GM12891 (cell line): Measurements from ENCODE around the gene TATDN2.
A peak's percentile ranks its signal among the peaks of the same experiment; 100 is the strongest.

ENCODE experiments used
- DNase-seq: peaks from one replicate; pipeline ENCODE4 v3.0.0; 2011; ENCODE audit warnings: low spot score; ENCODE audit not compliant: insufficient read length
- FAIRE-seq: peaks from 2 replicates; lab custom pipeline; 2011; peaks lifted over from hg19 to GRCh38; lab: Jason Lieb, UNC
- PAX5 ChIP-seq: IDR thresholded peaks from 2 replicates; pipeline ENCODE4 v1.6.1; 2011; ENCODE audit warnings: low read length, moderate library complexity, mild to moderate bottlenecking; ENCODE audit not compliant: insufficient read depth, severe bottlenecking
- POLR2A ChIP-seq: IDR thresholded peaks from 2 replicates; pipeline ENCODE4 v1.6.1; 2011; ENCODE audit warnings: low read depth, low read length, control low read depth
- POLR2AphosphoS5 ChIP-seq: IDR thresholded peaks from 2 replicates; pipeline ENCODE4 v1.6.1; 2011; ENCODE audit warnings: low read depth, low read length, control low read depth
- POU2F2 ChIP-seq: IDR thresholded peaks from 2 replicates; pipeline ENCODE4 v1.6.1; 2011; ENCODE audit warnings: low read depth, mild to moderate bottlenecking, control low read depth, low read length, moderate library complexity
- SPI1 ChIP-seq: IDR thresholded peaks from 2 replicates; pipeline ENCODE4 v1.6.1; 2011; ENCODE audit warnings: low read depth, low read length, control low read depth
- TAF1 ChIP-seq: IDR thresholded peaks from 2 replicates; pipeline ENCODE4 v1.6.1; 2011; ENCODE audit warnings: low read depth, low read length, control low read depth

The TATDN2 gene

DNA sequence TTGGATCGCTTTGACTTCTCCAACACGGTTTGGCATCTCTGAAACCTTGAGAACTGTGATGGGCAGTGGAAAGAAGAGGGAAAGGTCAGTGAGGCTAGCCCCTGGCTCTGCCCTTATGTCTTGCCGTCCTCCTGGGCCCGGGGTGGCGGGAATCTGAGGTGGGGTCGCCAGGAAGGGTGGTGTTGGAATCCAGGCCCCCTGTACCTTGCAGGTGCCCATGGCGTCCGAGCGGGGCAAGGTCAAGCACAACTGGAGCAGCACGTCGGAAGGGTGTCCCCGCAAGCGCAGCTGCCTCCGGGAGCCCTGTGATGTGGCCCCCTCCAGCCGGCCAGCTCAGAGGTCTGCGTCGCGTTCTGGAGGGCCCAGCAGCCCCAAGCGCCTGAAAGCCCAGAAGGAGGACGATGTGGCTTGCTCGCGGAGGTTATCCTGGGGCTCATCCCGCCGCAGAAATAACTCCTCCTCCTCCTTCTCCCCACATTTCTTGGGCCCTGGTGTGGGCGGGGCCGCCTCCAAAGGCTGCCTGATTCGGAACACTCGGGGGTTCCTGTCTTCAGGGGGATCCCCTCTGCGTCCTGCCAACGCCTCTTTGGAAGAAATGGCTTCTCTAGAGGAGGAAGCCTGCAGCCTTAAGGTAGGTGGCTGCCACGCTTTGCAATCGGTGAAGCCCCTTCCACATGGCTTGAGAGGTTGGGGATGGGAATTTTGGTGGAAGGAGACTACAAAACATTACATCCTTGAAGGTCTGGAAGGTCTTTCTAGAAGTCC, 907 bp downstream of the TATDN2 start:
- TF ChIP-seq PAX5 = no peak
- no peak for TF ChIP-seq POU2F2
- TF ChIP-seq TAF1 = no peak
- TF ChIP-seq SPI1 = 0 out of 2 replicates have a peak, but pooled peaks have one; percentile 5
- TF ChIP-seq POLR2AphosphoS5 = peak; percentile 38; the same call in 1 of the 2 replicates
- TF ChIP-seq POLR2A = no peak
- DNase-seq = peak; percentile 36
- FAIRE-seq = no peak

DNA sequence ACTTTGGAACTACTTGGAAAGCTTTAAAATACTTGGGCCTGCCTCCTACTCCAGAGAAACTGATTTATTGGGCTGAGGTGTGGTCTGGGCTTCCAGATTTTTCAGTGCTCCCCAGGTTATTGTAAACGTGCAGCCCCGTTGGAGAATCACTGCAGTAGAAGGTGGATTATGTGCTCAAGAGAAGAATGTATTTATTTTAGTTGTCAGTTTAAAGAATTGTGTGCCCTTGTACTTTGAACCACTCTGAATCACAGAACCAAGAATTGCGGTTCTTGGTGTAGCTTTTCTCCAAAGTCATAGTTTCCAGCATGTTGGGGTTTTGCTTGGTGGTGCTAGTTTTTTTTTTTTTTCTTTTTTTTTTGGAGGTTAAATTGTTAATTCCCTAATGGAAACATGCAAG, 1.6 kb downstream of the TATDN2 start:
- no peak for DNase-seq
- FAIRE-seq = no peak
- no peak for TF ChIP-seq PAX5
- no peak for TF ChIP-seq POLR2A
- no peak for TF ChIP-seq SPI1
- TF ChIP-seq TAF1 = no peak
- TF ChIP-seq POLR2AphosphoS5 = no peak
- no peak for TF ChIP-seq POU2F2

DNA sequence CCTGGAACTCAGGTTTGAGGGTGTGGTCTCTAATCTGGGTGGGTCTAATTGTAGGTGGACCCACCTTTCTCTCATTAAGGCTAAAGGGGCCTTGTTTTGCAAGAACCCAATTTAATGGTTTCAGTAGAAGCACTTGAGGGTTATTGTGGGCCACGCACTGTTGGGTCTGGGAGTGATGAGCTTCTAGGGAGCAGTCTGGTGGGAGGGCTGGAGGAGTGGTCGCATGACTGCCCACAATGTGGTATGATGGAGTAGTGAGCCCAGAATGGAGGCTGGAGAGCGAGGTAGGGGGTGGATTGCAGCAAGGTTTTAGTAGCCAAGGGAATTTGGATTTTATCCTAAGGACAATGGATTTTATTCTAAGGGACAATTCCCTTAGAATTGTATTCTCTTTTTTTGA, 2.7 kb downstream of the TATDN2 start:
- no peak for FAIRE-seq
- TF ChIP-seq TAF1 (no peak), SPI1 (no peak), PAX5 (no peak)
- DNase-seq = no peak

DNA sequence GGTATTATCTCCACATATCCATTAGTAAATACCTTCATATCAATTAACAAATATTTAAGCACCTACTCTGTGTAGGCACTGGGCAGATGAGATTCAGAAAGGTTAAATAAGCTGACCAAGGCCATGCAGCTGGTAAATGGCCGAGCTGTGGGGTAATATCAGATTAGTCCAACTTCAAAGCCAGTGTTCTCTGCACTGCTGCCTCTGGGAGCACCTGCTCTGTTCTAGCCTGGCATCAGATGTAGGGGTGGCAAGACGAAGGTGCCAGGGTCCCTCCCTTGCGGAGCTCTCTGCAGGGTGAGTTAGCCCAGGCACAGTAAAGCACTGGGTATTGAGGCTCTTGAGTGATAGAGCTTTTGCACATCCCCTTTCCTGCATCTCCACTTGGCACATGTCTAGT, 5.5 kb downstream of the TATDN2 start:
- no peak for TF ChIP-seq POLR2AphosphoS5
- no peak for TF ChIP-seq SPI1
- no peak for TF ChIP-seq TAF1
- TF ChIP-seq PAX5 = no peak
- TF ChIP-seq POLR2A = no peak
- no peak for TF ChIP-seq POU2F2
- DNase-seq = no peak
- no peak for FAIRE-seq

- DNase-seq = no peak
- no peak for FAIRE-seq
- no peak for TF ChIP-seq SPI1
- TF ChIP-seq POU2F2 = no peak
- TF ChIP-seq POLR2AphosphoS5 = no peak
- no peak for TF ChIP-seq TAF1
- TF ChIP-seq PAX5 = no peak
- TF ChIP-seq POLR2A = no peak
Observed at GRCh38 chr3:10255835-10256234, 7.6 kb downstream of the TATDN2 start.

DNA sequence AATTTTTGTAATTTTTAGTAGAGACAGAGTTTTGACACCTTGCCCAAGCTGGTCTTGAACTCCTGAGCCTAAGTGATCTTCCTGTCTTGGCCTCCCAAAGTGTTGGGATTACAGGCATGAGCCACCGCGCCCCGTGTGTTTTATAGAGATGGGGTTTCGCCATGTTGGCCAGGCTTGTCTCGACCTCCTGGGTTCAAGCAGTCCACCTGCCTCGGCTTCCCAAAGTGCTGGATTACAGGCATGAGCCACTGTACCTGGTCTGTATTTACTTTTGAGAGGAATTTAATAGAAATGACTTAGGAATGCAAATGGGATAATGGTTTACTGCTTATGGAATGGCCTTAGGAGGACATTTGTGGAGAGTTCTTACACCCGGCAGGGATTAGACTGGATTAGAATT, 10.8 kb downstream of the TATDN2 start:
- no peak for FAIRE-seq
- TF ChIP-seq POLR2A (no peak), POU2F2 (no peak), PAX5 (no peak), POLR2AphosphoS5 (no peak), TAF1 (no peak), SPI1 (no peak)
- no peak for DNase-seq

DNA sequence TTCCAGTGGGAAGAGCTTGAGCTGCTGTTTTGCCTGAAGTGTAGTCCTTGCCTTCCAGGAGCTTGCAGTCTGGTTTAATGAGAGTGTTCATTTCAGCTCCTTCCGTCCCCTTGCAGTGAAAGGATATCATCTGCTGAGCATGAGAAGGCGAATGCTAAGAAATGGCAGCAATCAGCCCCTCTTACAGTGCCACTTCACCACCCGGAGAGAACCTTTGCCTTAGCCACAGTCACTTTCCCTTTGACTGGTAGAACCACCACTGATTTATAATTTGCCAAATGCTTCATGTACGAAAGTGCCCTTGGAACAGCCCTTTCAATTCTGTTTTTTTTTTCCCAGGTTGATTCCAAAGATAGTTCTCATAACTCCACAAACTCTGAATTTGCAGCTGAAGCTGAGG, 11.5 kb downstream of the TATDN2 start:
- FAIRE-seq (no peak), DNase-seq (no peak)
- TF ChIP-seq SPI1 (no peak), POLR2A (no peak)

- DNase-seq (no peak), FAIRE-seq (no peak)
- TF ChIP-seq SPI1 = no peak
- TF ChIP-seq TAF1 = no peak
- no peak for TF ChIP-seq POLR2AphosphoS5
- no peak for TF ChIP-seq POLR2A
- no peak for TF ChIP-seq PAX5
- no peak for TF ChIP-seq POU2F2
Observed at GRCh38 chr3:10260211-10260701, 12.0 kb downstream of the TATDN2 start.

- no peak for DNase-seq
- no peak for FAIRE-seq
Observed at GRCh38 chr3:10262027-10262426, 13.8 kb downstream of the TATDN2 start.

More at GRCh38 chr3:10262027-10262426, 13.8 kb downstream of the TATDN2 start:
- TF ChIP-seq TAF1 = no peak
- no peak for TF ChIP-seq SPI1
- no peak for TF ChIP-seq POLR2A
- TF ChIP-seq POLR2AphosphoS5 = no peak
- TF ChIP-seq PAX5 = no peak
- no peak for TF ChIP-seq POU2F2
